IPS-11a (cell line): ENCODE data around the gene RANBP17.
A peak's percentile ranks its signal among the peaks of the same experiment; 100 is the strongest.

Experiments
- H3K4me3 ChIP-seq: one replicate; pipeline ENCODE4 v1.5.1; 2013; ENCODE audit warnings: low read depth, low read length, control low read depth

The RANBP17 gene

GRCh38 chr5:171313481-171314206 is 451.8 kb downstream of the RANBP17 start:
- no peak overlapping the region for H3K4me3 ChIP-seq

- no peak overlapping the region for H3K4me3 ChIP-seq
Measured at GRCh38 chr5:171314728-171315385, 453.0 kb downstream of the RANBP17 start.

- no peak overlapping the region for H3K4me3 ChIP-seq
Measured at GRCh38 chr5:171315386-171315891, 453.6 kb downstream of the RANBP17 start.

GRCh38 chr5:171315925-171316257 is 454.1 kb downstream of the RANBP17 start:
- no peak overlapping the region for H3K4me3 ChIP-seq

GRCh38 chr5:171316258-171317121 is 454.7 kb downstream of the RANBP17 start:
- no peak overlapping the region for H3K4me3 ChIP-seq

GRCh38 chr5:171317230-171317629 is 455.4 kb downstream of the RANBP17 start:
- no peak overlapping the region for H3K4me3 ChIP-seq

GRCh38 chr5:171318026-171318425 is 456.2 kb downstream of the RANBP17 start:
- H3K4me3 ChIP-seq, result no peak overlapping the region

GRCh38 chr5:171321447-171321846 is 459.6 kb downstream of the RANBP17 start:
- H3K4me3 ChIP-seq, result no peak overlapping the region

- H3K4me3 ChIP-seq, result no peak overlapping the region
Measured at GRCh38 chr5:171322527-171322926, 460.7 kb downstream of the RANBP17 start.

- H3K4me3 ChIP-seq, result no peak overlapping the region
Measured at GRCh38 chr5:171323007-171323406, 461.2 kb downstream of the RANBP17 start.

GRCh38 chr5:171323806-171324632 is 462.2 kb downstream of the RANBP17 start:
- no peak overlapping the region for H3K4me3 ChIP-seq

- H3K4me3 ChIP-seq, result no peak overlapping the region
Measured at GRCh38 chr5:171330021-171330420, 468.2 kb downstream of the RANBP17 start.

- H3K4me3 ChIP-seq, result no peak overlapping the region
Measured at GRCh38 chr5:171335616-171336015, 473.8 kb downstream of the RANBP17 start.

GRCh38 chr5:171336521-171337209 is 474.8 kb downstream of the RANBP17 start:
- peak overlapping the region; percentile 2 for H3K4me3 ChIP-seq

- H3K4me3 ChIP-seq, result peak overlapping the region; percentile 2
Measured at GRCh38 chr5:171337210-171337569, 475.4 kb downstream of the RANBP17 start.

- no peak overlapping the region for H3K4me3 ChIP-seq
Measured at GRCh38 chr5:171340042-171340441, 478.2 kb downstream of the RANBP17 start.

GRCh38 chr5:171340491-171340890 is 478.7 kb downstream of the RANBP17 start:
- H3K4me3 ChIP-seq, result no peak overlapping the region

- no peak overlapping the region for H3K4me3 ChIP-seq
Measured at GRCh38 chr5:171342362-171343111, 480.7 kb downstream of the RANBP17 start.

- H3K4me3 ChIP-seq, result no peak overlapping the region
Measured at GRCh38 chr5:171344936-171345608, 483.3 kb downstream of the RANBP17 start.
